Islet of Langerhans (tissue), 1 donor: Measurements from ENCODE around the gene CLPTM1L.

Experiments used
- FAIRE-seq: peaks from one replicate; lab custom pipeline; 2011; peaks lifted over from hg19 to GRCh38; lab: Jason Lieb, UNC

CLPTM1L gene

DNA sequence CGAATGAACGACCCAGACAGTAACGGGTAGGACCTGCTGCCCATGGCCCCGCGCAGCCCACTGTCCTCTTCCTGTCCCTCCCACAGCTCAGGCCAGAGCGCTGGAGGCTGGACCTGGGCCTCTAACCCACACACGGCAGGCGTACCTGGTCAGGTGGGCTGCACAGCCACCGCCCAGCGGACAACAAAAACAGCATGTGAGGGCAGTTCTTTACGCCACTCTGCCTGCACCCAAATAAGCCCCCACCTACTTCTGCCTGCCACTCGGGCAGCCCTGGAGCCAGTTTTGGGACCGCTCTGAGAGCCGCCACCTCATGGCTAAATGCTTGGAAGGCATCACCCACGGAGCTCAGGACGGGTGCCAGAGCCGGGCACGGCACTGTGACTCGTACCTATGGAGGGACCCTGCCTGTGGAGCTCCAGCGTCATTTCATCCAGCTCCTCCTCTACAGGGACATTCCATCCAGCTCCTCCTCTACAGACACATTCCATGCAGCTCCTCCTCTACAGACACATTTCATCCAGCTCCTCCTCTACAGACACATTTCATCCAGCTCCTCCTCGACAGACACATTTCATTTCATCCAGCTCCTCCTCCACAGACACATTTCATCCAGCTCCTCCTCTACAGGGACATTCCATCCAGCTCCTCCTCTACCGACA is 18.9 kb downstream of the CLPTM1L start:
- FAIRE-seq: no peak

DNA sequence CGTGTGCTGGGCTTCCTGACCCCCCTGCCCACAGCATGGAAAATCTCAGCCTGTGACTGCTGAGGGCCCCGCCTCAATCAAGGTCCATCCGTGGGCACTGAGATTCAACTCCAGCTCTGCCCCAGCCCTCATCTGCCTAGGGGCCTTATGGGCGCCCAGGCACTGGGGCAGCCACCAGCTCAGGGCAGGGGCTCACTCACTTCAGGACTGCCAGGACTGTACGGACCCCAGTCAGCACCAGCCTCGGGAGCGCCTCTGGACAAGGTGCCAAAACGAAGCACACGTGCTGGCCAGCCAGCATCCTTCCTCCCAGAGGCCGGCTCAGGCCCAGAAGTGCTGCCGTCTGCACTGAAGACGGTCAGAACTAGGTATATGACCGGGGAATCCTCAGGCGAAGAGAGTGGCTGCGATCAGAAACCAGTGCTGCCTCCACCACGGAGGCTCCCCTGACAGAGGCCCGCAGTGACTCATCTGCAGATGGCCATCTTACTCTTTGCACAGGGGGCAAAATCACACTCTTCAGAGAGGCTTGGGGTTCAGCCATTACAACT is 19.6 kb downstream of the CLPTM1L start:
- no peak for FAIRE-seq

DNA sequence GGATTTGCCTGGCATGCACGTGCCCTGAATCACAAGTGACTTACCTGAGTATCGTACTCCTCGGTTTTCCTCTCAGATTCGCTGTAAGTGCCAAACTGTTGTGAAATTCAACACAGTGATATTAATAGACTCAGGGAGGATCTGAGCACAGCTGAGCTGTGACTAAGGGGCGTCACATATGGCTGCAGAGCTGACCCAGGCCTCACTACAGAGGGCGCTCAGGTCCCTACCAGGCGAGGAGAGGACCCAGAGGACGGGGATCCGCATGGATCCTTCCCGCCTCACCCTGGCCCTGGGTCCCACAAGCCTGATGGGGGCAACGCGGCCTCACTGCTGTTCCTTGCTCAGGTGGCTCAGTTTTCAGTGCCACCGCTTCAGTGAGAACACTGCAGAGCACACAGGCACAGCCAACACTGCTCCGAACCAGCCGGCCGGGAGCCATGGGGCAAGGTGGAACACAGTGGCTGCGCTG is 20.1 kb downstream of the CLPTM1L start:
- no peak for FAIRE-seq

DNA sequence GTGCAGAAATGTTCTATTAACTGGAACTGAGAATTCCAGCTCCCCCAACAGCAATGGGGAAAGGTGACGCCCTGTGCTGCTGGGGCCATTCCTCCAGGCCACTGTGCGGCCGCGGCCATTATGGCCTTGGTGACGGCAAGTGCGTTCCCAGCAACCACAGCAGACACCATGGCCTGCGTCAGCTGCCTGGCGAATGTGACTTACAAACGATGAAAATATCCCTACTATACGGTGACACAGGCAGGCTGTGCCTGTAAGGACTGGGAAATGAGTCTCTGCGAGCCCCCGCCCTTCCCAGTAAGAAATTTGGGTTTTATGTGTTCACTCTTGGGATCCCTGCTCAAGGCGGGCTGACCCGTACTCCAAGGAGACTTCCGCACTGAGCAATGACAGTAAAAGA is 20.6 kb downstream of the CLPTM1L start:
- FAIRE-seq: no peak

DNA sequence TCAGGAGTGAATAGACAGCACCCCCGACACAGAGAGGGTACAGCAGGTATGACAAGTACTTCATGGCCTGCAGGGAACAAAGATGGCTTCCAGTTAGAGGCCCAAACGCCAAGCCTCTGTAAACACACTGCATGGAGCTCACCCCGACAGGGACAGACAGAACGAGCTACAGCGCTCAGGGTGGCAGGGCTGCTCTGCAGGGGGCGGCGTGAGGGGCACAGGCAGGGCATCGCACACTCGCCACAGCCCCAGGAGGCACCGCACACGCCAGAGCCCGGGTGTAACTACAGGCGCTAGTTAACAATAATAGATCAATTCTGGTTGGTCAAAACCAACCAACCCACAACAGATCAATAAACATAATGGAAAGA is 21.1 kb downstream of the CLPTM1L start:
- no peak for FAIRE-seq

DNA sequence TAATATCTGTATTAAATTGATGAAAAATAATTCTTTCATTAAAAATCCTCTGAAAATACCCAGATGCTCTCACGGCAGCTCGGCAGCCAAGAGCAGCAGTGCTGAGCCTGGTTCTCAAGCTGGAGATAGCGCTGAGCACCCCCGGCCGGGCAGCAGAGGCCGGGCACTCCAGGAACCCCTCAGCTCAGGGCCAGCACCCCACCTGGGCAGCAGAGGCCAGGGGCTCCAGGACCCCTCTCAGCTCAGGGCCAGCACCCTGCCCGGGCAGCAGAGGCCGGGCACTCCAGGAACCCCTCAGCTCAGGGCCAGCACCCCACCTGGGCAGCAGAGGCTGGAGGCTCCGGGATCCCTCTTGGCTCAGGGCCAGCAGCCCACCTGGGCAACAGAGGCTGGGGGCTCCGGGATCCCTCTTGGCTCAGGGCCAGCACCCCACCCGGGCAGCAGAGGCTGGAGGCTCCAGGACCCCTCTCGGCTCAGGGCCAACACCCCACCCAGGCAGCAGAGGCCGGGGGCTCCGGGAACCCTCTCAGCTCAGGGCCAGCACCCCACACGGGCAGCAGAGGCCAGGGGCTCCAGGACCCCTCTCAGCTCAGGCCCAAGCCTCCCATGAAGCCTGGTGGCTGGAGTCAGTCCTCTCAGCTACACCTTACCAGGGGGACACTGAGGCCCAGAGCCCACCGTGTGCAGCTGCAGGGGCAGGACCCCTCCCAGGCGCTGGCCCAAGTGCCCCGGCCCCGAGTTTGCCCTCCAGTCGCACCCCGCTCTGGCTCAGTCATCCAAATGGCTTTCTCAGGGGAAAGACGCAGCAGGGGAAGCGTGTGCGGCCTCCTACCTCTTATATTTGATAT is 21.7 kb downstream of the CLPTM1L start:
- FAIRE-seq: no peak

DNA sequence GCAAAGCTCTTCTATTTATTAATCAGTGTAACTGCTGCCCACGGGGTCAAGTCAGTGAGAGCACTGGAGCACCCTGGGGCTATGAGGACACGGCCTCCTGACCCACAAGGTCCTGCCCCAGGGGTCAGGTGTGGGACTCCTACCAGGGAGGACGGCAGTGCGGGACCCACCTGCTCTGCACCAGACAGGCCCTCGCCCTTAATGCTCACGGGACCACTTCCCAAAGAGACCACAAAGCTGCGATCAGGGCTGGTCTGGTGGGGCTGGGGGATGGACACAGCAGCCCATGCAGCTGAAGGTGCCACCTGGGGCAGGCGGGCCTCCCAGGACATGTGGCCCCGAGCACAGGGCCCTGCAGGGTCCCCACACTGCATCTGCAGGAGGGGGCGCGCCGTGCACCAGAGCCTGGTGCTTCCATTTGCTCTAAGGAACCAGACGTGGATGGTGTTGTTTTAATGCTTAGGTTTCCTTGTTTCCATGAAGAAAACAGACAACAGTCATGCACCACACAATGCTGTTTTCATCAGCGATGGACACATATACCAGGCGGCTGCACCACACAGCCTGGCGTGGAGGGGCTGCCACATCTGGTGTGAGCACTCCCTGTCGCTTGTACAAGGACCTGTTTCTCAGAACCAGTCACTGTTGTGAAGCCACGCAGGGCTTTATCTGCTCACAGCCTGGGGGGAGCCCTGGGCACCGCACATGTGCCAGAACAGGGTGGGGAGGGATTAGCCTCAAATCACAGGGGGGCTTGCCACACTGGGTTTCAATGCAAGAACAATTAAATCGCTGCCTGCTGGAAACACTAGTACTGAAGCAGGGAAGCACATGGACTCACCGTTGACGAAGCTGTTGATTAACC is 22.6 kb downstream of the CLPTM1L start:
- FAIRE-seq: no peak

DNA sequence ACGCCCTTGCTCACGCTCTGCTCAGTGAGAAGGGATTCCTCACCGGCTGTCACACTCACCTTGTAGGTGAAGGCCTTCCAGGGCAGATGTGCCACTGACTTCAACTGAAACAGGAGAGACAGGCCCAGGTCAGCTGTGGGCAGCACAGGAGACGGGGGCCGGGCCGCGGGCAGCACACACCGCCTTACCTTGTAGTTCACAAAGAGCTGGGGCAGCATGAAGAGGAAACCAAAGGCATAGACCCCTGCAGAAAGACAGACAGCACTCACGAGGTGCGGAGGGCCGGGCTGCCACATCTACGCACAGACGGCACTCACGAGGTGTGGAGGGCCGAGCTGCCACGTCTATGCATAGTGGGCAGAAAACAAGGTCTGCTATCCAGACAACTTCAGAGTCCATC is 23.3 kb downstream of the CLPTM1L start:
- FAIRE-seq: no peak

DNA sequence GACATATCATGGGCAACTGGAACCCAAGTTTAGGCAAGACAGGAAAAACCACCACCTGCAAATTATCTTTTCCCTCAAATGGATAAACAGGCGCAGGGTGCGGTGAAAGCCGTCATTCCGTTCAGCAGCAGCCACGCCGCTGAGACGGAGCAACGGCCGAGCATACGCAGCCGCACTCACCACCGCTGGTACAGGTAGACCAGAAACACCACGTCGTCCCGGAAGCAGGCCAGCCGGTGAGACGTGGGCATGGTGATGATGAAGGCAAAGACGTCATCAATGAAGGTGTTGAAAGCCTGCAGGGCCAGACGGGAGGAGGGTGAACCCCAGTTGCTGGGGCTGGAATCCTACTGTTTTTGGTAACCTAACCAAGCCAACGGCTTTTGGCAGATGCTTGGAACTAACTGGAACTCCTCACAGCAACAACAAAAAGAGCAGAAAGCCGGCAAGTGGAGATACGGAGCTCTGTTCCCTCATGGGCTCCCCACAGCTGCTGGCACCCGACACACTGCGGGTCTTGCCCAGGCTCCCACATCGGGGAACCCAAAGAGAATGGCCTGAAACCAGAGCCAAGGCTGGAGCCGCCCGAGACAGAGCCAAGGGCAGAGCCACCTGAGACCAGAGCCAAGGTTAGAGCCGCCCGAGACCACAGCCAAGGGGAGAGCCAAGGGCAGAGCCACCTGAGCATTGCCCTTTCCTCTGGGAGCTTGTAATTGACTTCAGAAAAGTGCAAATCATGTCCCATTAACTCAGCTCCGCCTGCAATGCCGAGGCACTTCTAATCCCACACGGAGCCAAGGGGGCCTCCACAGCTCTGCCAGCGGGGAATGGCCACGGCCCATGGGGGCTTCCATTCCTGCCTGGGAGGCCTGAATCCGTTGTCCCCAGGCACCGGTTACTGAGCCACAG is 24.2 kb downstream of the CLPTM1L start:
- no peak for FAIRE-seq

DNA sequence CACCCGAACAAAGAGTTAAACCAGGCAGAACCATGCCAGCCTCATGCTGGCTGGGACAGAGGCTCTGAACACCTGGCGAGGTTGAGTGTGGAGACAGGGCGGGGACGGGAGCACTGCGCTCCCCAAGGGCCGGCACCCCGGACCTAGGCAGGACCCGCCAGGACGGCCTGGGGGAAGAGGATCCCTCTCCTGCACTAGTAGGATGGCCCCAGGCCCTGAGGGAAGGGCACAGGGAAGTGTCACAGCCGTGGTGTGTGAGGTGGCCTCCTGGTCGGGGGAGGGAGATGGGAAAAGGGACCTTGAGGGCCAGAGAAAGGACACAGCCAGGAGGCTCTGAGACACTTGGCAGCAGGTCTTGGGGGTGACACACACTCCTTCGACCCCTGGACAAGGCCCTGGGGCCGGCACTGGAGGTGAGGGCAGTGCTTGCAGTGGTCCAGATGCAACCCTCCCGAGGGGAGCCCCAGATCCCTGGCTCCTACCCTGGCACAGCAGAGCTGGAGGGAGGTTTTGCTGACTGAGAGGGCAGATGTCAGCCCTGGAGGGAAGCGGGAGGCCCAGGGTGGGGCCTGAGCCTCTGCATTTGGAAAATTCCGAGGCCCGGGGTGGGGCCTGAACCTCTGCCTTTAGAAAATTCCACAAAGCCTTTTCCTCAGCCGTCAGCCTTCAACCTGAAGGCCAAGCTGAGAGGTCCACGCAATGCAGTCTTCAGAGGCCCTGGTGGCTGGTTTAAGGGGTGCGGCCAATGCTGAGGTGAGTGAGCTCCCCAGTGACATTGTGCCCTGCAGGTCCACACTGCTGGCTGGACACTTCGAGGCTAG is 25.3 kb downstream of the CLPTM1L start:
- no peak for FAIRE-seq

DNA sequence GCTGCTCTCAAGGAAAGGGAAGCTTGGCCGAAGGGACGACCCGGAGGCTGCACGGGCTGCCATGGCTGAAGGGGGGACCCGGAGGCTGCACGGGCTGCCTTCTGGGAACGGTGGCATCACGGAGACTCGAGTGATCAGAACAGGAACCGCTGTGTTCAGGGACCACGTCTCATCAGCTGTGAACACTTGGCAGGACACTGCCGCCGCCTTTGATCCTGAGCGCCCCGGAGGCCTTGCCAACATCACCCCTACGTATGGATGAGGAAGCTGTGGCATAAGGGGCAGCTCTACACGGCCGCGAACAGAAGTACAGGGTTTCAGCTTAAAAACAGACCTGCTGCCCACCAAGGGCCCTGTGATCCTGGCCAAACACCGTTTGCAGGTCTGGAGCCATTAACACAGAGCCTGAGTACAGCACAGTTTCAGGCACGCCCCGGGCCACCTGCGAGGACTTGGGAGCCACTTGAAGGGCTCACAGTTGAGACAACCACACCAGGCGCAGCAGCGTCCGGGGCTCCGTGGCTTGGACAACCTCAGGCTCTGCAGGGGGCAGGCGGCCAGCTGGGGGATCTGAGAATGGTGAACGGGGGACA is 26.1 kb downstream of the CLPTM1L start:
- FAIRE-seq: no peak

DNA sequence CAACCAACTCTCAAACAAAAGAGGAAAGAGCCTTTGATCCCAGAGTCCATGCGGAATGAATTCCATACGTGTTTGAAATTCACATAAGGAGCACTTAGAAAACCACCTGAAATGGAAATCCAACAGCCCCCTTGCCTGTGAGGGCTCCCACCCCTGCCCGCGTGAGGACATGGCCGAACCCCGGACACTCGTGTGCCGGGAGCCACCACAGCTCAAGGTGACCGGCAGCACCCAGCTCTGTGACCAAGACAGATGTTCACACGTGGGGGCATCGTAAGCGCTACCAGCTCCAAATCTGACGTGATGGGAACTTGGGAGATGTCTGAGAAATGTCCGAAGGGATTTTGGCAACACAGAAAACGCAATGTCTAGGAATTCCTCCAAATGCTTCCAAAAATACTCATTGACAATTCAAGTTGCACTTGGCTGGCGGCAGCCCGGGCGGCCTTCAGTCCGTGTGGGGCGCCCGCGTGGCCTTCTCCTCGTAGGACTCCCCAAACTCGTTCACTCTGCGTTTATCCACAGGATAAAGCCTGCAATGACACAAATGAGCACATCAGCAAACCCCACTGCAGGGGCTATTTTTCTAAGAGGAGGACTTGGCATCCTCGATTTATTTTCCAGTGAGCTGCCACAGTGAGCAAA is 26.9 kb downstream of the CLPTM1L start:
- FAIRE-seq: no peak

DNA sequence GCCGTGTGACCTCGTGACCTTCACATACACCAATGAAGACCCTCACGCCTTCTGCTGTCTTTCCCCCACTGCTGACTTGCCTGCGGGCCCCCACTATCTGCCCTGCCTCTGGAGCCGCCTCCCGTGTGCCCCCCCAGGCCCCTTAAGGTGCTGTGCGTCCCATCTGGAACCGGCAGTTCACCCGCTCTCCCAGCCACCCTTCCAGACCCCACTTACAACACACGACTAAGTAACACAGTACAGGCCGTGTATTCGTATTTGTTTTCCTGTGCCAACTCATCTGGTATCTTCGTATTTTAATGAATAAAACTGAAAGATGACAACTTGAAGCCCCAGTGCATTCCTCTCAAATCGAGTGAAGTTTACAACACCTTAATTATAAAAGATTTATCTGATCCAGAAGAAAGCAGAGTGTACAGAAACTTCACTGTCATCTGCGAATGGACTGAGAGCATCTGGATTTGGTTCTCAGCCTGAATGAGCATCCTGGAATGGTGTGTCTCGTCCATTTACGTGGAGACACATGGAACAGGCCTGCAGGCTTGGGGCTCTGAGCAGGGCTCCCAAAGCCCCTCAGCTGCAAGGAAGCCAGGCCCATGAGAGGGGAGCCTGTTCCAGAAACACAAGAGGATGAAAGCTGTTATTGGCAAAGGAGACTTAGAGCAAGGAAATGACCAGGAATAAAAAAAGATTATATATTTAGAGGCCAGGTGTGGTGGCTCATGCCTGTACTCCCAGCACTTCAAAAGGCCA is 28.1 kb downstream of the CLPTM1L start:
- FAIRE-seq: no peak

DNA sequence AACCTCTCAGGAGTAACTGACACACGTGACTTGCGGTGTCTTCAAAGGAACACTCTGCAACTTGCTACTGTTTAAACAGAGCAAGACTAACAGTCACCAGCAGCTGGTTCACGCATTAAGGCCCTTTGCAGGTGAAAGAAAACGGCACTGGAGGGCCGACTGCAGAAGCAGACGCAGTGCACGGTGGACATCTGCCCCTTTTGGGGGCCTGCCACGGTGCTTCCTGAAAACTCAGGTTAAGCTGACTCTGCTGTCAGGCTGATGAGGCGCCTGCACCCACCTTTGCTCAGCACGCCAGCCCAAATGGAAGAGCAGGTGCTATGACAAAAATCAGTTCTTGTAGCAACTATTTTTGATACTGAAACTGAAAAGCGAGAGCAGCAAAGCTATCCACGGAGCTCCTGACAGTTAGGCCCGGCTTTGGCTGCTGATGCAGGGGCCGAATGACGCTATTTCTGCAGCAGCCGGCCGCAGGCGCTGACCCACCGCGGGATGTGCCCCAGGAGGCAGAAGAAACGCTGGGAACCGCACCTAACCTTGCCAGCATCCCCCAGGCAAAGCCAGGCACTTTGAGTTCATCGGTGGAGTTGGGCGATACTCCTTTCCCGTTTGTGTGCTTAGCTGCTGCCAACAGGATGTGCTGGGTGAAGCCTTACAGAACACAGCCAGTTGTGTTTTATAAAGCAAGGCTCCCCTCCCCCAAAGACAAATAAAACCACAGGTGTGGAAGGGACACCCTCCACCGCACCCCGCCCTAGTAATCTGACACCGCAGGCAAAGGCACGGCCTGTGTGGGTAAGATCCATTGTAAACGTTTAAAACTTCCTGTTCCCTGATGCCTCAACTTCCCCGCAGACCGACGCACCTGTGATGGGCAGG is 29.0 kb downstream of the CLPTM1L start:
- no peak for FAIRE-seq

DNA sequence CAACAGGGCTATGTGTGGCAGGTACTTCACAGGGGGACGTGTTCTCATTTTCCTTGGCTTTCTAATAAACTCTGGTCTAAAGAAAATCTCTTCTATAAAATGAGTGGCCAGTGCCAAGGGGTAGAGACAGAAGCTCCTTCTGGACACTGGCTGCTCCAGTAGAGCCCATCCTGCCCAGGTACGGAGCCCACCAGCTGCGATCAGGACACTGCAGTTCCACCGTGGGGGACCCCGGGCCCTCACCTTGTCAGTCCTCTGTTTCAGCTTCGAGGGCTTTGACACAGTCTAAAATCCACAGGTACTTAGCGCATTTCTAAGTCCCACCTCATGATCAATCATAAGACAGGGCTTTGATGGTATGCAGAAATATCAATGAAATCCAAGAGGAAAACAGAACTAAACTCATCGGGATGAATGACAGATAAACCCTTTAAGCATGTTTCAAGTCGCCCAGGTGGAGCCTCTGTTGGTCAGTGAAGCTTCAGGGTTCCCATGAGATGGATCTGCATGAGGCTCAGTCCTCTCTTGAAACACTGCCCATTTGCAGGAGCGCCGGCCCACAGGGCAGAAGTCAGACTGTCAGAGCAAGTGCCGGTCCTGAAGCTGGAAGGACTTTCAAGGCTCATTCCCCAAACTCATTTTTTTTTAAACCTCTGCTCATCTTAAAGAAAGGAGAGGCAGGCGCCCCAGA is 29.7 kb downstream of the CLPTM1L start:
- FAIRE-seq: no peak

DNA sequence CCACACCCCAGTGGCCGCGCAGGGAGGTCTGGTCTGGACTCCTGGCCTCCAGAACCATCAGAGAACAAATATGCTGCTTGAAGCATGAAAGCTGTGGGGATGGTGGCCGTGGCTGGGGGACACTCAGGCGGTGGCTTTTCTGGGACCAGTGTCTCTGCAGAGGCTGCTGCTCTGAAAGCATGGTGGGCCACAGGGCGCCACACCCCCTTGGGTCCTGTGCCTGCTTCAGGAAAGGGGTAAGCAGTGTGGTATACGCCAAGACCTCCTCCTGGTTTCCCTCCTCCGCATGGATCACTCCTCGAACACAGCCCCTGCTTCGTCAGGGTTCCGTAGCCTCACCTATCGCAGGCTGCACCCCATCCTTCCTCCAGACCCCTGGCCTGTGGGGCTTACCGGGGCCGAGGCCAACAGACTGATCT is 30.3 kb downstream of the CLPTM1L start:
- no peak for FAIRE-seq
